Right ventricle myocardium superior (tissue), 1 donor: ENCODE data around the gene CNOT6. TPM values are rescaled to one million over a fixed set of nuclear protein-coding genes. Genes with fewer than 3 reads are reported as not detected.
"Not testable (repeated sequence)": the region's sequence is repeated elsewhere in the genome, so short reads cannot be mapped to it uniquely, and the experiment has no call there.

Experiments used
- ATAC-seq: fragments of 200-7000 bp; cut with Tn5 transposase; one replicate; pipeline ENCODE4 v1.9.1; 2020; ENCODE audit warnings: mild to moderate bottlenecking; ENCODE audit not compliant: poor library complexity
- DNase-seq: peaks from one replicate; pipeline ENCODE4 v3.0.0-alpha.2; 2020
- intact Hi-C: fragments of 100-400 bp; cut with DNase I; formaldehyde crosslinking; loops from one replicate; pipeline ENCODE4 v1.11.2; 2022
- long read RNA-seq: library from polyadenylated mRNA; unstranded; transcript quantifications from one replicate; pipeline ENCODE4 v2.0.0, GENCODE V29; 2021
- total RNA-seq: library from RNA; stranded (reverse); fragmentation: NEBNext Ultra II Directional; extraction: Animal tissue kit (Norgen Biotek cat#: 25700); gene quantifications from one replicate; pipeline ENCODE4 v1.2.1, GENCODE V29; 2021
- donor health status: DM: no; HTN: yes; CAD: no; lungs with severe emphysema.

Gene CNOT6
- 13.8 TPM for total RNA-seq
- long read RNA-seq, full-length matches to known transcripts = 9 of 17 reads
- long read RNA-seq, partial matches to known transcripts = 3 of 17 reads
- long read RNA-seq, other reads (novel, unspliced or antisense) = 5 of 17 reads

DNA sequence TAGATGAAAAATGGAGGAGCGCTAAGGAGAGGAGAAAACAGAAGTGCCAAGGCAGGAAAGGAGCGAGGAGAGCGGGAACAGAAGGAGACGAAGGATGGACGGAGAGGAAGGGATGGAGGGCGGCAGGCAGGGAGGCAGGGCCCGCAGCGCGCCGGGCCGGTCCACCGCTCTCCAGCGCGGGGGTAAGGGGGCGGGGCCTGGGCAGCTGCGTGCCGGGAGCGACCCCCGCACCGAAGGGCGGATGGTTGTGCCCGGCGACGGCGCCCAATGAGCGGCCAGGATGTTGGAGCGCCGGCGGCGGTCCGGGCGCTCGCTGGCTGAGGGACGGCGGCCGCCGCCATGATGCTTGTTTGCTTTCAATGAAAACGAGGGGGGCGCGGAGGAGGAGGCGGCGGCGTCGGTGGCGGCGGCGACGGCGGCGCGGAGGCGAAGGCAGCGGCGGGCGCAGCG, at the start of gene CNOT6:
CNOT6 (plus strand) TSS at position 320 of the 450 bp plus-strand sequence. CDS start 34,898 bp downstream, outside the sequence.
- intact Hi-C loops = no loop called here
- ATAC-seq = peak; percentile 99
- peak; percentile 96 for DNase-seq

DNA sequence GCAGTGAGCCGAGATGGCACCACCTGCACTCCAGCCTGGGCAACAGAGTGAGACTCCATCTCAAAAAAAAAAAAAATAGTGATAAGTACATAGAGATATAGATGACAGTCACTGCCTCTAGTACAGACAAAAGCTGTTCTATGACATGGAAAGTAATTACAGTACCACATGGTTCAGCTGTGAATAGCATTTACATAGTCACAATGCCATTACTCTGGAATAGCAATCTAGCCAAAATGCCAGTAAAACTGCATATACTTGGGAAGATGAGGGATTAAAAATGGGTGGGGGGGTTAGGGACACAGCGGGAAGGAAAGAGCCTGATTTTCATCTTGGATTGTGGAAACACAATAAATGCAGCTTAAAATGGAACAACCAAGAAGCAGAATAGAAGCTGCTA, 39.4 kb upstream of the CNOT6 start:
- intact Hi-C loops = no loop called here
- ATAC-seq = no peak
- DNase-seq = no peak

GRCh38 chr5:180455872-180456271, 38.3 kb upstream of the CNOT6 start:
- ATAC-seq (no peak), DNase-seq (no peak)
- intact Hi-C loops = no loop called here

DNA sequence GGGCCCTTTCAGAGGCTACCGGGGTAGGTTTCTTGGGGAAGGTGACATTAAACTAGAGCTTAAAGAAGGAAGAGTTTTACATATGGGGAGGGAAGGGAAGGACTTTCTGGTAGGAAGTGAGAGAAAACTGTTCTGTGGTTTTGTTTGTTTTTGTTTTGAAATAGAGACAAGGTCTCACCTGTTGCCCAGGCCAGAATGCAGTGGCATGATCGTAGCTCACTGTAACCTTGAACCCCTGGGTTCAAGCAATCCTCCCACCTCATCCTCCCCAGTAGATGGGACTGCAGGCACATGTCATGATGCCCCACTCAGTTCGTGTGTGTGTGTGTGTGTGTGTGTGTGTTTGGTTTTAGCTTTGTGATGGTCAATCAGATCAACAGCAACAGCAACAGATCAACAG, 37.4 kb upstream of the CNOT6 start:
- ATAC-seq = no peak
- DNase-seq = no peak
- intact Hi-C loops = no loop called here

- DNase-seq, intact Hi-C loops, ATAC-seq: not testable (repeated sequence)
Observed at GRCh38 chr5:180458852-180459673, 35.1 kb upstream of the CNOT6 start.

GRCh38 chr5:180459674-180460142, 34.5 kb upstream of the CNOT6 start:
- intact Hi-C loops, ATAC-seq: not testable (repeated sequence)

DNA sequence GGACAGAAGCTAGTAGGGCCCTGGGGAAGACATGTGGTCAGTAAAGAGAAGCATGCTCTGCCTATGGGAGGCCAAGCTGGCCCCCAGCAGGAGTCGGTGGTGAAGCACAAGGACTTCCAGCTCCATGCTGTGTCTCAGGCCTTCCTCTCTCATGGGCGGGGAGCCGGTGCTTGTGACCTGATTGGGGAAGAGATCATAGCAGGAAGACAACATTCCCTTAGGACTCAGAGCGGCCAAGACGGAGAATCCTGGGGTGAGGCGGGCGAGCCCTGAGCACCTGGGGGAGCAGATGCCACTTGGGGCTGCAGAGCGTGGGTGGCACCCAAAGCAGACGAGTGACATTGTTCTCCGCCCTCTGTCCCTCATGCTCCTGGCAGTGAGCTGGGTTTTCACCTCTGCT, 33.3 kb upstream of the CNOT6 start:
- DNase-seq (no peak), ATAC-seq (no peak)
- intact Hi-C loops = no loop called here

More at GRCh38 chr5:180459674-180460142, 34.5 kb upstream of the CNOT6 start:
- not testable (repeated sequence) for DNase-seq

DNA sequence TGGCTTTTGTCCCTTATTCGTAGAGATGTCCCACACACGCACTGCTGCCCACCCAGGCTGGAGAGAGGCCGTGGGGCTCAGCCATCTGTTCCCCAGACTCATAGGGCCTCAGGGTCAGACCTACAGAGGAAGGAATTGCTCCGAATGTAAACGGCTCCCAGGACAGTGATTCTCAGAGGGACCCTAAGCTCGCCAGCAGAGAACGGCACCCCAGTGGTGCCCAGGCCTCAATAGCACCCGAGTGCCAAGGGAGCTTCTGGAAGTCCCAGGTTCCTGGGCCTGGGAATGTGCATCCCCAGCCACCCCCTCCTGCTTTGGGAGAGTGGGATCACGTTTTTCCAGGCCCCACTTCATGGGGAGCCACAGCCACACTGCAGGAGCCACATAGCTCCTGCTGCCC, 32.9 kb upstream of the CNOT6 start:
- no peak for DNase-seq
- ATAC-seq = no peak
- intact Hi-C loops = no loop called here

- intact Hi-C loops = no loop called here
- ATAC-seq (no peak), DNase-seq (no peak)
Observed at GRCh38 chr5:180463216-180463900, 30.8 kb upstream of the CNOT6 start.

DNA sequence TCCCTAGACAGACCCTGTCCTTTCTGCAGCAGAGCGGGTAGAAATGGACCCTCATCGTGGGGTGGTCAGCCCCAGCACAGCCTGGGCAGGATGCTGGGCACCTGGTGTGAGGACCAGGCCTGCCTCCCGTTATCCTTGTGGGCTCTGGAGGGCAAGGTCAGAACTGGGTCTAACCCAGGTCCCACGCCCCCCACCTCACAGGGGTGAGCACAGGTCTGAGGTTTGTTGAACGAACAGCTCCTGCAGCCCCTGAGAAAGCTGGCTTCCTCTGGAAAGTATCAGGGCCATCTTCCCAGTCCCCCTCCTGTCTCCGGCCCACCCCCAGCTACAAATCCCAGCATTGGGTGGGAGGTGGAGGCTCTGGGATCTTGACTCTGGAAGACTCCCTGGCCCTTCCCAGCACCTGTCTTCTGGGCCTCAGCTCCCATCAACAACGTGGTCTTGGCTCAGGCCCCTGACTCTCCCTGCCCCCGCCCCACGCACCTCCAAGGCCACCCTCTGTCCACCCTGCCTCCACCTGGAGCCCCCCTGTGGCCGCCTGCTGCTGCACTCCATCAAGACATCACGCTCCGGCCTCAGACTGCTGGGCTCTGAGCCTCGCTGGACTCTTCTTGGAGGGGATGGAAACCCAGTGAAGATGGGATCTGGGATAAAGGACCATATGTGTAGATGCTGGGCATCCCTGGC, 30.1 kb upstream of the CNOT6 start:
- intact Hi-C loops = no loop called here
- ATAC-seq = no peak
- no peak for DNase-seq

- DNase-seq = no peak
- intact Hi-C loops = no loop called here
- ATAC-seq = no peak
Observed at GRCh38 chr5:180464603-180464970, 29.6 kb upstream of the CNOT6 start.

DNA sequence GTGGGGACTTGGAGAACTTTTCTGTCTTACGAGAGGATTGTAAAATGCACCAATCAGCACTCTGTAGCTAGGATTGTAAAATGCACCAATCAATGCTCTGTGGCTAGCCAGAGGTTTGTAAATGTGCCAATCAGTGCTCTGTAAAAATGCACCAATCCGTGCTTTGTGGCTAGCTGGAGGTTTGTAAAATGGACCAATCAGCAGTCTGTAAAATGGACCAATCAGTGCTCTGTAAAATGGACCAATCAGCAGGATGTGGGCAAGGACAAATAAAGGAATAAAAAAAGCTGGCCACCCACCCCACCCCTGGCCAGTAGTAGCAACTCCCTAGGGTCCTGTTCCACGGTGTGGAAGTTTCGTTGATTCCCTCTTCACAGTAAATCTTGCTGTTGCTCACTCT, 29.1 kb upstream of the CNOT6 start:
- intact Hi-C loops, ATAC-seq, DNase-seq: not testable (repeated sequence)

DNA sequence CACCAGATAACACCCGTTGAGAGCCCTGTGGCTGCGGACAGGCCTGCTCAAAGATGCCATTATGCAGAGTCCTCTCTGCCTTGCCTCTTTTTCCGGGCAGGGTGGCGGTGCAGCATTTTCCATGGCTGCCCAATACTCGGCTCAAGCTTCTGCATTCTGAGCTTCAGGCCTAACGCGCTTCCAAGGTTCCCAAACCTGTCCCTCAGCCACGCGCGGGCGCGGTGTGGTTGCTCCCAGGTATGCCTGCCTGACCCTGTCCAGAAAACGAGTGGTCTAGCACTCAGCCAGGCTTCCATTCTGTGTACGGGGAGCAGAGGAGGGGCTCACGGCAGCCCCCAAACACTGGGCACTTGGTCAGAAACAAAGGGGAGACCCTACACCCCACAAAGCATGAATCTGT, 27.9 kb upstream of the CNOT6 start:
- intact Hi-C loops = no loop called here
- no peak for ATAC-seq
- no peak for DNase-seq

DNA sequence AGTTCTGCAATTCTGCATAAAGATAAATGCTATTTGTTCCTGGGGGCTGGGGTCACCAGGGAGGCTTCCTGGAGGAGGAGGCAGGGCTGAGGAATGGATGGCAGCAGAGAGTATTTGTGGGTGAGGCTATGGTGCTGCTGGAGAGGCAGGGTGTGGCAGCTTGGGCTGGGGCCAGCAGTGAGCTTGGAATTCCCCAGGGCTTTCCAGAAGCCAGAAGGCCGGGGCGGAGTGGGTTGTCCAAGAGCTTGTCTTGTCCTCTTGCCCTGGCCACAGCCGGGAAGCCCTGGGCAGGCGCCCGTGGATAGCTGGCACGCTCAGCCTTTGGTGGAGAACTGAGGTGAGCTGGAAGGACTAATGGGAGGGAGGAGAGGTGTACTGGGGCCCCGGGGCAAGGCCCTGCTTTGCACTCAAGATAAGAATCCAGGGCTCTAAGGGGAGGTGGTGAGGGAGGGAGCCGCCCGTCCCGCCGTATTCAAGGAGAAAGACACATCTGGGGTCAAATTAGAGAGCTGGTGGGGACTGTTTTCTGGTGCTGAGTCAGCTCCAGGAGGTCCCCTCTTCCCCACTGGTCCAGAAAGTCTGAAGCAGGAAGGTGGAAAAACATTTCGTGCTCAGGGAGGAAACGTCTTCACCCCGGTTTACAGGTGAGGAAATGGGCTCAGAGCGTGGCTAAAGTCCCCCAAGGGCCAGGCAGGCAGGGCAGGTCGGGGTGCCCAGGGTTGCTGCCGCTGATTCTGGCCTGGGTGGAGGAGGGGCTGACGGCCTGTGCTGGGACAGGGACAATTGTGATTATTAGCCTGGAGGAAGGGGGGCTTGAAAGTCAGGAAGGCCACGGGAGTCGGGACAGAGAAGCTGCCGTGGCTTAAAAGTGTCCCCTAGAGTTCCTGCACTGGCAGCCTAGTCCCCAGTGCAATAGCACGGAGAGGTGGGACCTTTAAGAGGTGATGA, 26.9 kb upstream of the CNOT6 start:
- ATAC-seq (peak; percentile 47), DNase-seq (peak; percentile 62)
- intact Hi-C loops = no loop called here

GRCh38 chr5:180467989-180468731, 26.0 kb upstream of the CNOT6 start:
- intact Hi-C loops = no loop called here
- DNase-seq (no peak), ATAC-seq (no peak)

- intact Hi-C loops = no loop called here
- no peak for DNase-seq
- no peak for ATAC-seq
Observed at GRCh38 chr5:180468732-180469585, 25.2 kb upstream of the CNOT6 start.

GRCh38 chr5:180469586-180469865, 24.7 kb upstream of the CNOT6 start:
- intact Hi-C loops = no loop called here
- ATAC-seq = no peak
- DNase-seq = no peak
